GM10248 (cell line): ENCODE measurements around the gene PAFAH2.

ENCODE experiments used
- CTCF ChIA-PET: fragments of 300-600 bp; sonication (Branson Sonifier 250); formaldehyde crosslinking; extraction: SDS; loops from one replicate; lab custom pipeline; 2021; ENCODE audit warnings: antibody characterized with exemption; lab: Yijun Ruan, JAX
- POLR2A ChIA-PET: fragments of 350-650 bp; sonication (Branson Sonifier 250); formaldehyde crosslinking; extraction: SDS; loops from one replicate; lab custom pipeline; 2020; ENCODE audit warnings: antibody characterized with exemption; lab: Yijun Ruan, JAX
- DNase-seq: peaks from one replicate; pipeline ENCODE4 v3.0.0; 2012; ENCODE audit errors: extremely low spot score
- TF ChIP-seq, protein P1 (sequence below): IDR thresholded peaks from 2 replicates; pipeline ENCODE4 v1.5.1; 2012; ENCODE audit warnings: mild to moderate bottlenecking, low read depth; ENCODE audit errors: extremely low read depth, missing control alignments, control extremely low read depth

The PAFAH2 gene

DNA sequence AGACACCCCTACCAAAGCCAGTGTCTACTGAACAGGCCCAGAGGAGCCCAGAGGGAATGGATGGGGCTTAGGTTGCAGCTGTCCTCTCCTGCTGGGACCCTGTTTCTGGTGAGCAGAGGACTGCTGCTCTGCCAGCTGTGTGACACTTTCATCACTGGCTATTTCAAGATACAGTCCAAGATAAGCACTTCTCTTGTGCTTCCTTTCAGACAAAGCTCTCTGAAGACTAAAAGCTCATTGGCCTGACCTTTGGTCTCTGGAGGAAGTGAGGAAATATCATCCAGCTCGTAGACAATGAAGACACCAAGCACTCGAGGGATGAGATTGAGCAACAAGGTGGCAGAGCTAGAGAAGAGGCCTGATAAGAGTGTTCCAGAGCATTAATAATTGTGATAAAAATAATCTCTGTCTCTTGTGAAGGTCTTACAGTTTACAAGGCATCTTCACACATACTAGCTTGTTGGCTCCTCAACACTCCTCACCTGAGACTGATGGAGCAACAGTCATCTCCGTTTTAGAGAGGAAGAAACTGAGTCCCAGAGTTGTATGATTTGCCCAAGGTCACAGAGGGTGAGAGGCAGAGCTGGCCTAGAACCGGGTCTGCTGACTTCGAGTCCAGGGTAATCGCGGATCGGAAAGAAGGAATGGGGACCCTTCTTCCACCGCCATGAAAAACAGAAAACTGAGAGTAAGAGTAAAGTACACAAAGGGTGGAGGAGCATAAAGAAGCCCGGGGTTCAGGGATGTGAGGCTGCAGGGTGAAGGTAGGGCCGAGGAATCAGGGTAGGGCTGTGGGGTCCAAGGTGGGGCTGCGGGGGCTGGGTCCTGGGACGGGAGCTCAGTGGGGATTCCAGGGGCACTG lies 666 bp downstream of the PAFAH2 start:
- ChIA-PET CTCF (interaction anchor here (0.6 to 14.0 kb wide), 46 partner anchors 9 to 237 kb away, joined by 3 to 357 read pairs (median 4); partner anchors contain the start of genes CEP85, EXTL1, PAQR7 and STMN1), POLR2A (interaction anchor here (0.9 to 1.6 kb wide), 4 partner anchors 9 to 156 kb away, joined by 3 to 7 read pairs (median 4); no protein-coding TSS in a partner anchor)
- TF ChIP-seq, protein P1, sequence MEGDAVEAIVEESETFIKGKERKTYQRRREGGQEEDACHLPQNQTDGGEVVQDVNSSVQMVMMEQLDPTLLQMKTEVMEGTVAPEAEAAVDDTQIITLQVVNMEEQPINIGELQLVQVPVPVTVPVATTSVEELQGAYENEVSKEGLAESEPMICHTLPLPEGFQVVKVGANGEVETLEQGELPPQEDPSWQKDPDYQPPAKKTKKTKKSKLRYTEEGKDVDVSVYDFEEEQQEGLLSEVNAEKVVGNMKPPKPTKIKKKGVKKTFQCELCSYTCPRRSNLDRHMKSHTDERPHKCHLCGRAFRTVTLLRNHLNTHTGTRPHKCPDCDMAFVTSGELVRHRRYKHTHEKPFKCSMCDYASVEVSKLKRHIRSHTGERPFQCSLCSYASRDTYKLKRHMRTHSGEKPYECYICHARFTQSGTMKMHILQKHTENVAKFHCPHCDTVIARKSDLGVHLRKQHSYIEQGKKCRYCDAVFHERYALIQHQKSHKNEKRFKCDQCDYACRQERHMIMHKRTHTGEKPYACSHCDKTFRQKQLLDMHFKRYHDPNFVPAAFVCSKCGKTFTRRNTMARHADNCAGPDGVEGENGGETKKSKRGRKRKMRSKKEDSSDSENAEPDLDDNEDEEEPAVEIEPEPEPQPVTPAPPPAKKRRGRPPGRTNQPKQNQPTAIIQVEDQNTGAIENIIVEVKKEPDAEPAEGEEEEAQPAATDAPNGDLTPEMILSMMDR, result no peak
- DNase-seq, result peak; percentile 55

DNA sequence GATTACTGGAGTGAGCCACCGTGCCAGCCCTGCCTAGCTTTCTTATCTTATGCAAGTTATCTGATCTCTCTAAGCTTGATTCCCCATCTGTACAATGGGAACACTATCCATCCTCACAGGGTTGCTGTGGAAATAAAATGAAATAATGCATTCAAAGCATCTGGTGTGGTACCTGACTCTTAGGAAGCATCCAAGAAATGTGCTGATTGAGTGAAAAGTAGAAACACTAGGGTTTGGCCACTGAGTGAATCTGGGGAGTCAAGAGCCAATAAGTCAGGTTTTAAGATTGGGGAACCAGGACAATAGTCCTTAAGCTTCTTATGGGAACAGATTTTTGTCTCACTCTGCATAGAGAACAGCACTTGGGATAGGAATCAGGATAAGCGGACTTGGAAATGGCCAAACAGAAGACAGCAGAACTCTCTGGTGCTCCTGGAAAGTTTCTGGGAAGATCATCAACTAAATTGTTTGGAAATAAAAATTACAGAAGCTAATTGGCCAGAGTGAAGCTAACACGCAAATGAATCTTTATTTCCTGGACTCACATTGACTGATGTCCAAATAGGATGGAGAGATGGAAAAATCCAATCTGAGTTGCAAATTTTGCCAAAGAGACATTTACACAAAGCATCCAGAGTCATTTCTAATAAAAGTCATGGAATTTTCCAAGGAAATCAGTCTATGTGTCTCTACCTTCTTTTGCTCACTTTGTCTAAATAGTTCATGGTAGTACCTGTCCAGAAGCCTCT lies 3.3 kb downstream of the PAFAH2 start:
- DNase-seq, result no peak
- ChIA-PET POLR2A (no interaction called here), CTCF (interaction anchor here (1.7 to 14.0 kb wide), 4 partner anchors 10 to 98 kb away, joined by 4 to 357 read pairs (median 12); partner anchors contain the start of gene STMN1)
- TF ChIP-seq, protein P1, result no peak

DNA sequence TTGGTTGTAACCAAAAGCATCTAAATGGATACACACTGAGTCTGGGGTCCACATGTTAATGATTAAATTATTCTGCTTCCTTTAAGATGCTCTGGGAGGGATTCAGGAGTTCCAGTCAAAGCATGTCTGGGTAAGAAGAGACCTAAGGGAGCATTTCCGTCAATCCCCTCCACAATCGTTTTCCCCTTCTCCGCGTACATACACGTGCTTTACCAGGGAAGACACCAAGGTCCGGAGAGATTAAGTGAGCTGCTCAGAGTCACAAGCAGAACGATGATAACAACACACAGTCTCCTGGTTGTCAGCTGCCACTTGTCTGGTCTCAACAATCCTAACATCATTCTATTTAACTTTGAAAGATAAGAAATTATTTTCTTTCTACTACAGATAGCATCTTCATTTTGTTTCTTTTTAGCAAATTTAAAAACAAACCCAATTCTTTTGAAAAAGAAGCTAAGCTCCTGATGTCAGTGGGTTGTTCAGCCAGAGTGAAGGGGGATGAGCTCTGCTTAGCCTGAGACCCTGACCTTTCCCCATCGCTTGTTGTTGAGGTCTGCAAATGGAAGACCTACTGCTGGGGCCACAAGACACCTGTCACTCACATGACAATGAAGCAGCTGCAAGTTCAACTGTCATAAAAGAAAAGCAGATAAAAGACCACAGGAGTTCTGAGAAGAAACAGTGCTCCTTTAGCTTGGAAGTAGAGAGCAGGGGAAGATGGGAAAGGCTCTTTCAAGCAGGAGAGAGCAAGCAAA lies 4.5 kb downstream of the PAFAH2 start:
- TF ChIP-seq, protein P1, result no peak
- CTCF ChIA-PET, result interaction anchor here (1.7 to 14.0 kb wide), 3 partner anchors 18 to 97 kb away, joined by 4 to 357 read pairs (median 21); partner anchors contain the start of gene STMN1
- POLR2A ChIA-PET, result interaction anchor here (0.6 kb wide), 1 partner anchor 57 kb away, joined by 3 read pairs; no protein-coding TSS in a partner anchor
- DNase-seq, result no peak

DNA sequence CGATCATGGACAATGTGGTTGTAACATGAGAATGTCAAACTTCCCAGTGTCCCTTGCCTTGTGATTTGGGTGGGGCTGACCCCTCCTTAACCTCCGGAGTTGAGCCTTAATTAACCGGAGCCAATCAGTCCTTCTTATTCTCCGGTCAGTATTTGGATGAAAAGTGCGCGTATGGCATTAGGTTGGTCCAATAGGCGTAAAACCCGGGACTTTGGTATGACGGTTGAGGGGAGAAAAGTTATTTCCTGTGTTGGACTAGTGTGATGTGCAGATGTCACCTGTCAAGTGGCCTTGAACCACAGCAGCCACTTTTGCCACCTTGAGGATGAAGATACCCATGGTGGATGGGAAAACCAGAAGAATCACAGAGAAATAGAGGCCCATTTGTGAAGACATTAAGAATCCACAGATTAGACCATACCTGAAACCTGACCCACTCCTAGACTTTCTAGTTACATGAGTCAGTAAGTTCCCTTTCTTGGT lies 5.1 kb downstream of the PAFAH2 start:
- CTCF ChIA-PET, result interaction anchor here (1.7 to 14.0 kb wide), 2 partner anchors 17 to 96 kb away, joined by 4 to 357 read pairs; partner anchors contain the start of gene STMN1
- POLR2A ChIA-PET, result no interaction called here
- TF ChIP-seq, protein P1, result no peak
- no peak for DNase-seq

DNA sequence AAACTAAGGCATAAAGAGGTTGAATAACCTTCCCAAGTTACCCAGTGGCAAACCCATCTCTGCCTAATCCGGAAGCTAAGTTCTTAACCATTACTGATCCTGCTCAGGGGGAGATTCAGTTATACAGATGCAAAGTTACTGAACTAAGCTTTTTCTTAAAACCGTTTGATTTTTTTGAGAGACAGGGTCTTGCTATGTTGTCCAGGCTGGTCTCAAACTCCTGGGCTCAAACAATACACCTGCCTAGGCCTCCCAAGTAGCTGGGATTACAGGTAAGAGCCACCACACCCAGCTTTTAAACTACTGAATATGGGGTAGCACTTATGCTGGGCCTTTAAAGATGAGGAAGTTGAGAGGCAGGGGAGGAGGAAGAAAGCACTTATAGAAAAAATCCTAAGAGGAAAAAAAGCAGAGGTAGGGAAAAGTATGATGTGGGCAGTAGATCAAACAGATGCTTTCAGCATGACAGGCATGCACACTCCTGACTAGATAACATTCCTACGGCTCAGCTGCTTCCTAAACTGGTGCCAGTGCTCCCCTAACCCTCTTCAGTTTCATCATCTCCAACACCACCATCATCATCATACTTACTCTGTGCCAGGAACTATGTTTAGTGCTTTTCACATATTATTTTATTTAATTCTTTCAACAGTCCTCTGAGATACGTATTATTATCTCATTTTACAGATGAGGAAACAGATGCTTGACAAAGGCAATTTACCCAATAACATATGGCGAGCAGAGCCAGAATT lies 5.8 kb downstream of the PAFAH2 start:
- DNase-seq, result no peak
- ChIA-PET CTCF (interaction anchor here (1.0 kb wide), 1 partner anchor 33 kb away, joined by 3 read pairs; no protein-coding TSS in a partner anchor), POLR2A (no interaction called here)

More for the DNA sequence above, 5.8 kb downstream of the PAFAH2 start:
- TF ChIP-seq, protein P1, result no peak
